ENCODE data around the gene CKMT2. TPM values are rescaled to one million over a fixed set of nuclear protein-coding genes. Genes with fewer than 3 reads are reported as not detected.
"Not testable (repeated sequence)": the region's sequence is repeated elsewhere in the genome, so short reads cannot be mapped to it uniquely, and the experiment has no call there.

Gene CKMT2
- total and polyA plus RNA-seq, 5 donors: 816 to 1,778 (median 908) TPM

DNA sequence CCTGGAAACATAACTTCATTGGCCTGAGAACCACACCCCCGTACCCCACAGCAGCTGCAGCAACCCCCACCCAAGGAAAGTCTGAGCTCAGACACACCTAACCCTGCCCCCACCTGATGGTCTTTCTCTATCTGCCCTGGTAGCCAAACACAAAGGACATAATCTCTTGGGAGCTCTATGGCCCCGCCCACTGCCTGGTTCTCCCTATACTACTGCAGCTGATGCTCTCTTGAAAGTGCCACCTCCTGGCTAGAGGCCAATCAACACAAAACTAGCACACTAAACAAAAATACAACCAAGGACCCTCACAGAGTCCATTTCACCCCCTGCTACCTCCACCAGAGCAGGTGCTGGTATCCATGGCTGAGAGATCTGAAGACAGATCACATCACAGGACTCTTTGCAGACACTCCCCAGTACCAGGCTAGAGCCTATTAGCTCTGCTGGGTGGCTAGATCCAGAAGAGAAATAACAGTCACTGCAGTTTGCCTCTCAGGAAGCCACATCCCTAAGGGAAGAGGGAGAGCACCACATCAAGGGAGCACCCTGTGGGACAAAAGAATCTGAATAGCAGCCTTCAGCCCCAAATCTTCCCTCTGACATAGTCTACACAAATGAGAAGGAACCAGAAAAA is 37.4 kb downstream of the CKMT2 start:
- intact Hi-C loops (cut with DNase I); H3K27me3 ChIP-seq (ENCODE audit: control insufficient read depth, insufficient read depth); H3K27ac ChIP-seq (ENCODE audit: low read length); H3K4me1 ChIP-seq (ENCODE audit: control insufficient read depth, insufficient read depth, low read length); DNase-seq; H3K4me3 ChIP-seq (ENCODE audit: low read length); H3K9me3 ChIP-seq (ENCODE audit: control insufficient read depth, low read length): not testable (repeated sequence)
- WGBS: 98% methylated on average over 2 of the region's 2 CpGs
- peak in 1 of 2 donors; percentile 28 for ATAC-seq

DNA sequence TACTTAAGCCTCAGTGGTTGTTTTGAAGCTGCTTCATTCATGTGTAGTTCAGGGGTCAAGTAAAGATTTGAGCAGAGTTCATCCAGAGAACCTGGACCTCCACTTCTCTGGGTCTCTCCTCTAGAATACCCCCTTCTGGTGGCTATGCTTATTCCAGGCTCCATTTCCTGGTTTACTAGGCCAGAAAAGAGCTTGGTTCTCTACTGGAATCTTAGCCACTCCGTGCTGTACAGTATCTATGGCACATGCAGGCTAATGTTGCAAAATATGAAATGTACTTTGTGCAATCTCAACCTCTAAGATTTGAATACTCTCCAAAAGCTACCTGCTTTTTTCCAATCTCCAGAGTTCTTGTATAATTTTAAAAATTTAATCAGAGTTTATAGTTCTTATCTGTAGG is 50.9 kb downstream of the CKMT2 start:
- no peak overlapping the region for H3K4me3 ChIP-seq (ENCODE audit: low read length)
- H3K27me3 ChIP-seq (ENCODE audit: control insufficient read depth, insufficient read depth): no peaks in the 10 kb centered on the region
- intact Hi-C loops (cut with DNase I): no loop called here
- H3K4me1 ChIP-seq (ENCODE audit: control insufficient read depth, insufficient read depth, low read length): no peaks in the 10 kb centered on the region
- 92% methylated on average over 1 of the region's 1 CpG for WGBS
- no peak overlapping the region for H3K27ac ChIP-seq (ENCODE audit: low read length)
- no peak for DNase-seq
- no peaks in the 10 kb centered on the region for H3K9me3 ChIP-seq (ENCODE audit: control insufficient read depth, low read length)
- no peak for ATAC-seq

DNA sequence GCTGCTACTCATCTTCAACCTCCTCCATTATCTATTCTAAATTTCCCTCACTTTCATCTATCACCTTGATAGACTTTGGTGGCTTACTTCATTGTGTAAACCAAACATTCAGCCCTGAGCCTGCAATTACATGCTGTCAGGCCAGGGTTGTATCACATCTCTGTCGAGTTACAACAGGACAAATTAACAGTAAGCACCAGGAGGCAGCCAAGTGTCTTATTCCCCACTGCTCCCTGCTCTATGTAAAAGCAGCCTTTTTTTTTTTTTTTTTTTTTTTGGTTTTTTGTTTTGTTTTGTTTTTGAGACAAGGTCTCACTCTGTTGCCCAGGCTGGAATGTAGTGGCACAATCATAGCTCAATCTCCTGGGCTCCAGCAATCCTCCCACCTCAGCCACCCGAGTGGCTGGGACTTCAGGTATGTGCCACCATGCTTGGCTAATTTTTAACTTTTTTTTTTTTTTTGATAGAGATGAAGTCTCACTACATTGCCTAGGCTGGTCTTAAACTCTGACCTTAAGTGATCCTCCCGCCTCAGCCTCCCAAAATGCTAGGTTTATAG is 53.0 kb downstream of the CKMT2 start:
- ATAC-seq (no peak), DNase-seq (no peak)
- Histone ChIP-seq H3K4me1 (ENCODE audit: control insufficient read depth, insufficient read depth, low read length) (no peaks in the 10 kb centered on the region), H3K4me3 (ENCODE audit: low read length) (no peak overlapping the region), H3K27me3 (ENCODE audit: control insufficient read depth, insufficient read depth) (no peaks in the 10 kb centered on the region), H3K9me3 (ENCODE audit: control insufficient read depth, low read length) (no peaks in the 10 kb centered on the region), H3K27ac (ENCODE audit: low read length) (no peak overlapping the region)
- intact Hi-C loops (cut with DNase I): no loop called here
- WGBS: 63% methylated on average over 3 of the region's 3 CpGs

DNA sequence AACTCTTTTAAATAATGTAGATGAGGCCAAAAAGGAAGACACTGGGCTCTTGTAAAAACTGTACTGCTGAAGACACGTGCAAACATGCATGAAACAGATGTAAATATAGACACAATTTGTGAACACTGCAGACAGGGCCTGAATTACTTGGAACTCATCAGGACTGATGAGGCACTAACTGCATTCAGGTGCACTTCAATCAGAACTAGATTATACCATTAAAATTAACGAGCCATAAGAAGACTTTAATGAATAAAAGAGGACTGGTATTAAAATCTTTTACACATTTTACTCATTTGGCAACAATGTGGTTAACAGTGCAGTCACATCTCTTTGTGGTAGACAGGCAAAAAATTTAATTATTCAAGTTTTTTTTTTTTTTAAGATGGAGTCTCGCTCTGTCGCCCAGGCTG is 54.9 kb downstream of the CKMT2 start:
- DNase-seq: no peak
- 88% methylated on average over 4 of the region's 4 CpGs for WGBS
- no peak overlapping the region for H3K27ac ChIP-seq (ENCODE audit: low read length)
- intact Hi-C loops (cut with DNase I): no loop called here
- no peak for ATAC-seq
- H3K9me3 ChIP-seq (ENCODE audit: control insufficient read depth, low read length): peaks cover 3% of the 10 kb centered on the region
- H3K4me1 ChIP-seq (ENCODE audit: control insufficient read depth, insufficient read depth, low read length): no peaks in the 10 kb centered on the region
- H3K27me3 ChIP-seq (ENCODE audit: control insufficient read depth, insufficient read depth): no peaks in the 10 kb centered on the region
- no peak overlapping the region for H3K4me3 ChIP-seq (ENCODE audit: low read length)

DNA sequence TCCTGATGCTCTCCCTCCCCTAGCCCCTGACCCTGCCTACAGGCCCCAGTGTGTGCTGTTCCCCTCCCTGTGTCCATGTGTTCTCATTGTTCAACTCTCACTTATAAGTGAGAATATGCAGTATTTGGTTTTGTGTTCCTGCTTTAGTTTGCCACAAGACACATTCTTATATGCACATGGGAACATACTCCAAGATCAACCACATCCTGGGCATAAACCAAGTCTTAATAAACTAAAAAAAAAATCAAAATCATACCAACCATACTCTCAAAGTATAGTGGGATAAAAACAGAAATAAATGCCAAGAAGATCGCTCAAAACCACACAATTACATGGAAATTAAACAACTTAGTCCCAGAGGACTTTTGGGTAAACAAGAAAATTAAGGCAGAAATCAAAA is 57.0 kb downstream of the CKMT2 start:
- Histone ChIP-seq H3K9me3 (ENCODE audit: control insufficient read depth, low read length) (peaks cover 3% of the 10 kb centered on the region), H3K4me3 (ENCODE audit: low read length) (no peak overlapping the region), H3K27ac (ENCODE audit: low read length) (no peak overlapping the region), H3K27me3 (ENCODE audit: control insufficient read depth, insufficient read depth) (no peaks in the 10 kb centered on the region), H3K4me1 (ENCODE audit: control insufficient read depth, insufficient read depth, low read length) (no peaks in the 10 kb centered on the region)
- ATAC-seq (no peak), DNase-seq (no peak)
- 94% methylated on average over 1 of the region's 1 CpG for WGBS
- intact Hi-C loops (cut with DNase I): no loop called here

DNA sequence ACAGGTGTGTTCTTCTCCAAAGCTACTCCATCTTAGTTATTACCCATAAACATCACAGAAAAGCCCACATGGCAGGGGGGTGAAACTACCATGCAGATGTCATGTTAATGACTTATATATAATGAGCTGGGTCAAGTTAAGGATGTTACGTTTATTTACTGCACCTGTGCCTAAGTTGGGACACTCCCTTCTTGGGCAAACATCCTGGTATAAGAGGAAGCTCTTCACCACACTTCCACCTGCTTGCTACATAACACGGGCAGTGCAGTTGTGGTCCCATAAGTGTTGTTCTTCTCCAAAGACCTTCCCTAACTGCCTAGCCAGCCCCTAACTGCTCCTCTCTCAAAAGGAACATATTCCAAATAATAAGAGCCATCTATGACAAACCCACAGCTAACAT is 59.0 kb downstream of the CKMT2 start:
- intact Hi-C loops (cut with DNase I): no loop called here
- Histone ChIP-seq H3K9me3 (ENCODE audit: control insufficient read depth, low read length) (peaks cover 3% of the 10 kb centered on the region), H3K27ac (ENCODE audit: low read length) (no peak overlapping the region), H3K4me1 (ENCODE audit: control insufficient read depth, insufficient read depth, low read length) (no peaks in the 10 kb centered on the region), H3K27me3 (ENCODE audit: control insufficient read depth, insufficient read depth) (no peaks in the 10 kb centered on the region), H3K4me3 (ENCODE audit: low read length) (peak overlapping the region; percentile 19)
- ATAC-seq (no peak), DNase-seq (no peak)
- 90% methylated on average over 2 of the region's 2 CpGs for WGBS

DNA sequence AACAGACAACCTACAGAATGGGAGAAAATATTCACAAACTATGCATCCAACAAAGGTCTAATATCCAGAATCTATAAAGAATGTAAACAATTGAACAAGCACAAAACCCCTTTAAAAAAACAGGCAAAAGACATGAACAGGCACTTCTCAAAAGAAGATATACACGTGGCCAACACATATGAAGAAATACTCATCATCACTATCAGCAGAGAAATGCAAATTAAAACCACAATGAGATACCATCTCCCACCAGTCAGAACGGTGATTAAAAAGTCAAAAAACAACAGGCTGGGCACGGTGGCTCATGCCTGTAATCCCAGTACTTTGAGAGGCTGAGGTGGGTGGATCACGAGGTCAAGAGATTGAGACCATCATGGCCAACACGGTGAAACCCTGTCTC is 60.9 kb downstream of the CKMT2 start:
- H3K4me3 ChIP-seq (ENCODE audit: low read length); H3K27me3 ChIP-seq (ENCODE audit: control insufficient read depth, insufficient read depth); H3K27ac ChIP-seq (ENCODE audit: low read length); H3K9me3 ChIP-seq (ENCODE audit: control insufficient read depth, low read length); H3K4me1 ChIP-seq (ENCODE audit: control insufficient read depth, insufficient read depth, low read length); intact Hi-C loops (cut with DNase I); ATAC-seq; DNase-seq: not testable (repeated sequence)
- WGBS: 97% methylated on average over 5 of the region's 5 CpGs

DNA sequence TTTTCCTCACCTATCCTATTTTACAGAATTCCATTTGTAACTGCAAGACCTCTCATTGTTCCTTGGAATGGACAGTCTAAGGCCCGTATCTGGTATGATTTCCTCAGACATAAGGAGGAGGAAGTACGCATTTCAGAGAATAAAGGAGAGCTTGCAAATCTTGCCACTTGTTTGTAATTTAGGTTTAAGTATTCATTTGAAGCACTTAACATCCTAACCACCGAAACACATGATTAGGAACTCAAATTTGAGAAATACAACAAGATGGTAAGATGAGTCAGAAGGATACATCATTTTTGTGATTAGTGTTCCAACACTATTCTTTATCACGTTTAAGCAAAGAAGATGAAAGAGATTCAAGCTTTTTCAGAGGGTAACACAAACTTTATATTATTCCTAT is 64.4 kb downstream of the CKMT2 start:
- no peak overlapping the region for H3K4me3 ChIP-seq (ENCODE audit: low read length)
- H3K27ac ChIP-seq (ENCODE audit: low read length): no peak overlapping the region
- DNase-seq: no peak
- no peak for ATAC-seq
- H3K27me3 ChIP-seq (ENCODE audit: control insufficient read depth, insufficient read depth): no peaks in the 10 kb centered on the region
- intact Hi-C loops (cut with DNase I): loop anchor here in 1 of 4 donors (5.0 kb wide), 1 partner anchor 65 kb away; the partner anchor contains the start of gene CKMT2
- WGBS: 78% methylated on average over 4 of the region's 4 CpGs
- H3K9me3 ChIP-seq (ENCODE audit: control insufficient read depth, low read length): no peaks in the 10 kb centered on the region
- peaks cover 5% of the 10 kb centered on the region for H3K4me1 ChIP-seq (ENCODE audit: control insufficient read depth, insufficient read depth, low read length)

DNA sequence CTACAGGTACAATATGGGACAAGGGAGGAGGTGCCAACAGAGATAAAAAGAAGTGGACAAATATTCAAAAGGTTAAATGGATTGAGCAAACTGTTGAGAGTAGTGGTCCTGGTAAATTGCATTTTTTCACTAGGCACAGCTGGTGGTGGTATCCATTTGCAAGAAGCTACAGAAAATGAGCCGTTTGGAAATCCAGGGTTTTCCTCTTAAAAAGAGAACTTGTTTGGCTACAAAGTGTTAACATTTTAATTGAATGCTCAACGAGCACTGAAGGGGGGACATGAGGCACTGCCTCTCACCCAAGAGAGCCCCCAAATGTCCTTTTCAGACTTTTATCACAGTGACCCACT is 67.8 kb downstream of the CKMT2 start:
- Histone ChIP-seq H3K4me3 (ENCODE audit: low read length) (peak overlapping the region; percentile 61), H3K27ac (ENCODE audit: low read length) (peak overlapping the region; percentile 90), H3K4me1 (ENCODE audit: control insufficient read depth, insufficient read depth, low read length) (peaks cover 5% of the 10 kb centered on the region), H3K27me3 (ENCODE audit: control insufficient read depth, insufficient read depth) (no peaks in the 10 kb centered on the region), H3K9me3 (ENCODE audit: control insufficient read depth, low read length) (no peaks in the 10 kb centered on the region)
- intact Hi-C loops (cut with DNase I): no loop called here
- WGBS: 0% methylated on average over 2 of the region's 2 CpGs
- ATAC-seq: peak in 1 of 2 donors; percentile 5
- DNase-seq: no peak

DNA sequence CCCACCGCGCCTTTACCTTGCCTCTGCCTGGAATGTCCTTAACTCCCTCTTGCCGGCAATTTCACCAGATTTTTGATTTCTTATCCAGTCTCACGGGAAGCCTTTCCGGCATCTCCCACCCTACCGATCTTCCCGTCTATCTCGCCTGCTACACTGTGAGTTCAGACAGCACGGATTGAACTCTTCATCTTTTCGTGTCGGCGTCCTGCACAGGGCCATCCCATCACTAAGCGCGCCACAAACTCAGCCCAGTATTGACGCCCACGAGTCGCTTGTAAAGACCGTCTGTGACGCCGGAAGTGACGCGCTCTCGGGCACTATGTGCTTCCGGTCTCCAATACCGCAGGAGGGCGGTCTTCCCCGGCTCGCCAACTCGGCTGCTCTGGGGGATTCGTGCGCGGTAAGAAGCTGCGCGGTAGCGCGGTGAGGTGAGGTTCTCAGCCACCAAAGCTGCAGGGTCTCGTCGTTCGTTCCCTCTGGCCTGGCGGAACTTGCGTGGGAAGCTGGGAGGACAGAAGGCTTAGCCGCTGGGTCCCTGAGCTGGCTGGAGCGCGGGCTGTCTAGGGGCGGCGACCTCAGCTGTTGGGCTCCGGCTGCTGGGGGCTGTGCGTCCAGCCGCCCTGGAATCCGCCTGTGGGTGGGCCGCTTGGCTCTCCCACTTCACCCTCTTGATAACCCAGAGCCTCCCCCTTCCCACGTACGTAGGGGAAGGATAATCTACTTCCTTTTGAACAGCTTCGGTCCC is 68.3 kb downstream of the CKMT2 start, which contains the start of gene ZCCHC9:
TSS of gene ZCCHC9 (plus strand) at position 317 of the 745 bp plus-strand sequence. CDS start 3,171 bp downstream, outside the sequence.
- Histone ChIP-seq H3K9me3 (ENCODE audit: control insufficient read depth, low read length) (no peaks in the 10 kb centered on the region), H3K27me3 (ENCODE audit: control insufficient read depth, insufficient read depth) (no peaks in the 10 kb centered on the region), H3K4me3 (ENCODE audit: low read length) (peak within 1 kb of the TSS; percentile 61), H3K27ac (ENCODE audit: low read length) (peak within 1 kb of the TSS; percentile 90), H3K4me1 (ENCODE audit: control insufficient read depth, insufficient read depth, low read length) (peaks cover 5% of the 10 kb centered on the region)
- DNase-seq: peak; percentile 95 to 98 (median 97)
- intact Hi-C loops (cut with DNase I): no loop called here
- under 1% methylated on average over 54 of the region's 54 CpGs for WGBS
- peak; percentile 98 for ATAC-seq

DNA sequence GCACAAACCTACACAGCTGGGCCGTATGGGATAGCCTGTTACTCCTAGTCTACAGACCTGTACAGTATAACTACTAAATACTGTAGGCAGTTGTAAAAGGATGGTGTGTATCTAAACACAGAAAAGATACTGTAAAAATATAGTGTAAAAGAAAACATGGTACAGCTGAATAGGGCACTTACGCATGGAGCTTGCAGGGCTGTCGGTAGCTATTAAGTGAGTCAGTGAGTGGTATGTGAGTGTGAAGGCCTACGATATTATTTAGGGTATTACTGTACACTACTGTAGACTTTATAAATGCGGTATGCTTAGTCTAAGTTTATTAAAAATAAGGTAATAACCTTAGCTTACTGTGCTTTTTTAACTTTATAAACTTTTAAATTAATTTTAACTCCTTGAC is 69.5 kb downstream of the CKMT2 start:
- H3K27me3 ChIP-seq (ENCODE audit: control insufficient read depth, insufficient read depth): no peaks in the 10 kb centered on the region
- WGBS: 86% methylated on average over 5 of the region's 5 CpGs
- DNase-seq (no peak), ATAC-seq (no peak)
- H3K4me3 ChIP-seq (ENCODE audit: low read length): no peak overlapping the region
- H3K4me1 ChIP-seq (ENCODE audit: control insufficient read depth, insufficient read depth, low read length): peaks cover 5% of the 10 kb centered on the region
- H3K9me3 ChIP-seq (ENCODE audit: control insufficient read depth, low read length): no peaks in the 10 kb centered on the region
- H3K27ac ChIP-seq (ENCODE audit: low read length): no peak overlapping the region
- intact Hi-C loops (cut with DNase I): no loop called here
